Measurements from ENCODE around the gene DNAJB6.
"Not testable (repeated sequence)": the region's sequence is repeated elsewhere in the genome, so short reads cannot be mapped to it uniquely, and the experiment has no call there.

Gene DNAJB6

DNA sequence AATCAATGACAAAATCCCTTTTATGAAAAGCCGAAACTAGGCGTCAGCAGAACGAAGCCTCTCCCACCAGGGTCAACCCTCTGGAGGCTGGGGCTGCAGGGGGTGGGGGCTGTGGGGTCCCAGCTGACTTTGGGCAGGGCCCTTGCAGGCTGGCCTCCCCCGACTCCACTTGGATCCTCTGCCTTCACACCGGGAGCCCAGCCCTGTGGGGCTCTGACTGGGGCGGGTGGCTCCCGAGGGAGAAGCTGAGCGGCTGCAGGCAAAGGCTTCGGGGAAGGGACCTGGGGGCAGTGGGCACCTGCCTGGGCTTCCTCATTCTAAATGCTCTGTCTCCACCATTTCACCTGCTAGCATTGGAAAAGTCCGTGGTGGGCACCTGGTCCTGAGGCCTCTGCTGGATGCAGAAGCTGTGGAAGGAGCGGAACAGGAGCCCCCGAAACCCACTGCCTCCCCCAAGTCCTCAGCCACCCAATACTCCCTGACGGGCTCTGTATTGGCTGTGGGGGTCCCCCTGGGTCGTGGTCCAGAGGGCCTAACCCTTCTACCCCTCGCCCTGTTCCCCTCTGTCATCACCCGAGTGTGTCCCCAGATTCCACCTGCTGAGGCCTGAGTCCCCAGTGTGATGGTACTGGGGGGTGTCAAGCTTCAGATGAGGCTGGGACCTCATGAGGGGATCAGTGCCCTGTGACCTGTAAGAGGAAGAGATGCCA is 108.6 kb downstream of the DNAJB6 start:
- no peak for DNase-seq

DNA sequence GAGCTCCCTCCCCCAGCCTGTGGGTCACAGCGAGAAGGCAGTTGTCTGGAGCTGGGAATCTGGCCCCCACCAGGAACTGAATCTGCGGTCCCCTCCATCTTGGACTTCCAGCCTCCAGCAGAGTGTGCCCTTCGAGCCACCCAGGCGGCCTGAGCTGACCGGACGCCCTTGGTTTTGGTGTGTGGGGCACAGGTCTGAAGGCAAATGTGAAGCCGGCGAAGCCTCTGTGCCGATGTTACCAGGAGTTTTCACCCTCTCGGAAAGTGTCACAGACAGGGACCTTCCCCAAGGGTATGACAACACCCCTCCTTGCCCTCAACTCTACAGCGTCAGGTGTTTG is 109.1 kb downstream of the DNAJB6 start:
- DNase-seq: no peak

GRCh38 chr7:157446322-157446721 is 109.5 kb downstream of the DNAJB6 start:
- DNase-seq: no peak

GRCh38 chr7:157454003-157454402 is 117.2 kb downstream of the DNAJB6 start:
- DNase-seq: not testable (repeated sequence)

- DNase-seq: no peak
Measured at GRCh38 chr7:157457355-157458253, 120.8 kb downstream of the DNAJB6 start.

DNA sequence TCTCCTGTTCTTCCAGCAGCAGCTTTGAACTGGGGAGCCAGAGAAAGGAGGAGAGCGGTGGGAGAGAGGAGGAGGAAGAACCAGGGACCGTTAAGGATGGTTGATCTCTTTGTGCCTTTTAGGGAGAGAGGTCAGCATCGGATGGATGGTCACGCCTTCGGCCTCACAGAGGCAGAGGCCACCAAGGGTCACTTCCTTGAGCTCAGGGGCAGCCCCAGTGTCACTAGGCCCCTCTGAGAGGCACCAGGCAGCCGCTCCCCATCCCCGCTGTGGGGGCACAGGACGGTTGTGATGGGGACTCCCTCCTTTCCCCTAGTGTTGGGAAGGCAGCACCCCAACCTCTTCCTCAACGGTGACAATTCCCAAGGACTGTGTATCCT is 121.4 kb downstream of the DNAJB6 start:
- no peak for DNase-seq

DNA sequence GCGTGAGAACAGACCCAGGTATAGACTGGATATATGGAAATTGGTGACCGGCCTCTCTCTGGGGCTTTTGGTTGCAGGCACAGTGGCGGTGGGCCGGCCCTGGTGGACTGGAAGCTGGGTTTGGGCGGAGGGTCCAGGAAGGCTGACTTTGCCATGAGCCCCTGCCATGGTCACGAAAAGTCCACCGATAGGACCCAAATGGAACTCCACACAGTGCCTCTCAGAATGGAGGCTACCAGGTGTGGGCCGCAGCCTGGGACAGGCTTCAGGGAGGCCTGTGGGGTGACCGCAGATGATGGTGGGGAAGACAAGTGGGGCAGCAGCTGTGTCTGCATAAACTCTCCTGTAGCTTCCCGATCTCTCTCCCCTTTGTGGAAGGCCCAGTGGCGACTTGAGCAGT is 123.2 kb downstream of the DNAJB6 start:
- no peak for DNase-seq

GRCh38 chr7:157460721-157461120 is 123.9 kb downstream of the DNAJB6 start:
- DNase-seq: no peak

DNA sequence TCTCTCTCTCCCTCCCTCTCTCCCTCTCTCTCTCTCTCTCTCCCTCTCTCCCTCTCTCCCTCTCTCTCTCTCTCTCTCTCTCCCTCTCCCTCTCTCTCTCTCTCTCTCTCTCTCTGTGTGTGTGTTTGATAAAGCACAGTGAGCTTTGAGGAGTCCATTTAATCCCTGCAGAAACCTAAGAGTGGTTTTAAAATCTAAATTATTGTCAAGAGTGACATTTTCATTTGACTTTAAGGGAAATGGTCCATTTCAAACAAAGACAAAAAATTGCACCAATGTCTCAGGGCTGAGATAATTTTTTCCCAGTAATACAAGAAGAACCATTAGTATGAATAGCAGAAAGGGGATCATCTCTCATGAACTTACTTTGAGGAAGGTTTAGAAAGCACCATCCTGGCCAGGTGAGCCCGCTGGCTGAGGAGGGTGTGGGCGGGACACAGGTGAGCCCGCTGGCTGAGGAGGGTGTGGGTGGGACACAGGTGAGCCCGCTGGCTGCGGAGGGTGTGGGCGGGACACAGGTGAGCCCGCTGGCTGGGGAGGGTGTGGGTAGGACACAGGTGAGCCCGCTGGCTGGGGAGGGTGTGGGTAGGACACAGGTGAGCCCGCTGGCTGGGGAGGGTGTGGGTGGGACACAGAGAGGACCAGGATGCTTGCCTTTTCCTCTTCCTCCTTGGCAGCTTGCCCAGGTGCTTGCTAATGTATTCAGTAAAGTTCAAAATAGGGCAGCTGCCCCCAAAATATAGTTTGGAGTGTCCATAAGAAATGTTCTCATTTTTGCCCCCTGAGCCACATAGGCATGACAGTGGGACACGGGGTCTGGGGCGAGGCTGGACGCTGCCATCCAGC is 125.0 kb downstream of the DNAJB6 start:
- no peak for DNase-seq

- DNase-seq: no peak
Measured at GRCh38 chr7:157462419-157462771, 125.6 kb downstream of the DNAJB6 start.

DNA sequence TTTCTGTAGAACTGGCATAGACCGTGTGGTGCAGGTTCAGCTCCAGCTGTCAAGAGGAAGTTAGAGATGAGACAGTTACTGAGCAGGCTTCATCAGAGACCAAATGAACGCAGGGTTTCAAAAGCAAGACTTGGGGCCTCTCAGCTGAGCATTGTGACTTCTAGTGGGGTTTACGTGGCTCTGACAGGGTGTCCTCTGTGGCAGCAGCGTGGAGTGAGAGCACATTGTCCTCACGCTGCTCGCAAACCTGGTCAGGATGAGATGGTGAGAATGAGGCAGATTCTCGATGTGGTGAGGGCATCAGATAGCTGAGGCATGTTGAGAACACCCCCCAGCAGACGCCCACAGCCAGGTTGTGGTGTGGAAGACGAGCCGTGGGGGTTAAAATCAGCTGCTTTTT is 126.0 kb downstream of the DNAJB6 start:
- no peak for DNase-seq

- DNase-seq: no peak
Measured at GRCh38 chr7:157463245-157463644, 126.4 kb downstream of the DNAJB6 start.

GRCh38 chr7:157464111-157464970 is 127.5 kb downstream of the DNAJB6 start:
- no peak for DNase-seq

DNA sequence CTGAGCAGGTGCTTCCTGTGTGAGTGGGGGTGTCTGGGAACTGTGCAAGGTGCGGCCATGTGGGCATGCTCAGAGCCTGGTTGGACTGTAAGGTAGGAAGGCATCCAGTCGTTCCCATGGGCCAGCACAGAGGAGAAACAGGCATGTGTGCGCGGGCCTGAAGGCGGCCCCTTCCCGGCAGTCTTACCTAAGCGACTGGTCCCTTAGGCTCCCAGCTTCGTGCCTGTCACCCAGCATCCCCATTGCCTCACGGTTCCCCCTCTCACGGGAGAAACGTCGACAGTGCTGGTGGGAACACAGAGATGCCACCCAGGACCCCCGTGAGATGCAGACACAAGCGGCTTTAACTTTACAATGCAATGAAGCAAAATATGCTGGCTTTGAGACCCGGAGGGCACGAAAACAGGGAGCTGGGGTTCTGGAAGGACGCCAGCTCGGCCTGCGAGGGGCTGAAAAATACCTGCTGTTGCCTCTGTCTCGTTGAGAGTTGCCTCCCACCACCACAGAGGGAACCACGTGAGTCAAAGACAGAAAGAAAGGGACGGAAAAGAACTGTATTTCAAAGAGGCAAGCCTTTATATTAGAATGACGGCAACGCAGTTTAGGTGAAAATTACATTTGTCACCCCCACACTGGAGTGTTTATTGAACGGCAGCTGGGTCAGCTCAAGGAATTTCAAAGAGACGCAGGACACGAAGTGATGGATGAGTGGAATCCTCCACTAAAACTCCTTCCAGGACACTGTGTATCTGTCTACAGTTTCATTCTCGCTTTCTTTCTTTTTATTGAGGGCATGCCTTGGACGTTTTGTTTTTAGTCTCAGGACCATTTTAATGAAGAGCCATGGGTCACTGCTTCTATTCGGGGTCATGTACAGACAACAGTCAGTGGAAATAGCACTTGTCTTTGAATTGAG is 128.4 kb downstream of the DNAJB6 start:
- no peak for DNase-seq

GRCh38 chr7:157465891-157466866 is 129.4 kb downstream of the DNAJB6 start:
- DNase-seq: no peak

- no peak for DNase-seq
Measured at GRCh38 chr7:157466867-157467261, 130.1 kb downstream of the DNAJB6 start.
